A549 (cell line): ENCODE results near the gene GDF10.

Experiments
- CEBPB ChIP-seq, 2 experiments: fragments of >200 bp in 1 of 2; sonication (Bioruptor Twin) in 1 of 2; formaldehyde crosslinking in 1 of 2; IDR thresholded peaks; 2 replicates each; pipeline ENCODE4 v1.6.1; 2012 to 2016
- EP300 ChIP-seq, 2 experiments: fragments of >200 bp; sonication (Bioruptor Twin); formaldehyde crosslinking; IDR thresholded peaks; 2 replicates in 1 of 2; 3 replicates in 1 of 2; pipeline ENCODE4 v1.6.1; 2016 to 2017
- NFE2L2 ChIP-seq: fragments of 150-350 bp; conservative IDR thresholded peaks from 2 replicates; pipeline ENCODE4 v1.6.1; 2014; ENCODE audit warnings: low read length
- NR3C1 ChIP-seq: fragments of >200 bp; sonication (Bioruptor Twin); formaldehyde crosslinking; IDR thresholded peaks from 3 replicates; pipeline ENCODE4 v1.6.1; 2017
- POLR2A ChIP-seq: IDR thresholded peaks from 2 replicates; pipeline ENCODE4 v1.6.1; 2012; ENCODE audit warnings: mild to moderate bottlenecking, low read length
- RAD21 ChIP-seq, 2 experiments: fragments of >200 bp in 1 of 2; sonication (Bioruptor Twin) in 1 of 2; formaldehyde crosslinking in 1 of 2; IDR thresholded peaks in 1 of 2; conservative IDR thresholded peaks in 1 of 2; 2 replicates in 1 of 2; 3 replicates in 1 of 2; pipeline ENCODE4 v1.6.1; 2012 to 2018; ENCODE audit warnings: inconsistent platforms in 1 of 2
- RARB ChIP-seq: fragments of 250-450 bp; sonication (Bioruptor Pico); IDR thresholded peaks from 2 replicates; pipeline ENCODE4 v1.8.0; 2021; ENCODE audit warnings: mild to moderate bottlenecking, moderate library complexity
- SMC3 ChIP-seq: fragments of >200 bp; sonication (Bioruptor Twin); formaldehyde crosslinking; IDR thresholded peaks from 3 replicates; pipeline ENCODE4 v1.6.1; 2018; ENCODE audit warnings: inconsistent platforms
- TP53 ChIP-seq: fragments of 250-450 bp; sonication (Bioruptor Pico); IDR thresholded peaks from 2 replicates; pipeline ENCODE4 v1.5.0; 2021; ENCODE audit warnings: mild to moderate bottlenecking, moderate library complexity
- ZFP36 ChIP-seq: fragments of 450-650 bp; IDR thresholded peaks from 2 replicates; pipeline ENCODE4 v1.6.1; 2014; ENCODE audit warnings: borderline replicate concordance; ENCODE audit not compliant: partially characterized antibody
- TF ChIP-seq, protein P1 (sequence below): fragments of >200 bp; sonication (Bioruptor Twin); formaldehyde crosslinking; IDR thresholded peaks from 3 replicates; pipeline ENCODE4 v1.5.1; 2016

GRCh38 chr10:47349516-47349915, 49.5 kb downstream of the GDF10 start:
- no peak for TF ChIP-seq POLR2A
- TF ChIP-seq RAD21 (conservative IDR thresholded peaks at IDR 0.05 in 1 of 2, IDR thresholded peaks at IDR 0.05 in 1 of 2): no peak
- TF ChIP-seq NFE2L2: no peak
- TF ChIP-seq, protein P1, sequence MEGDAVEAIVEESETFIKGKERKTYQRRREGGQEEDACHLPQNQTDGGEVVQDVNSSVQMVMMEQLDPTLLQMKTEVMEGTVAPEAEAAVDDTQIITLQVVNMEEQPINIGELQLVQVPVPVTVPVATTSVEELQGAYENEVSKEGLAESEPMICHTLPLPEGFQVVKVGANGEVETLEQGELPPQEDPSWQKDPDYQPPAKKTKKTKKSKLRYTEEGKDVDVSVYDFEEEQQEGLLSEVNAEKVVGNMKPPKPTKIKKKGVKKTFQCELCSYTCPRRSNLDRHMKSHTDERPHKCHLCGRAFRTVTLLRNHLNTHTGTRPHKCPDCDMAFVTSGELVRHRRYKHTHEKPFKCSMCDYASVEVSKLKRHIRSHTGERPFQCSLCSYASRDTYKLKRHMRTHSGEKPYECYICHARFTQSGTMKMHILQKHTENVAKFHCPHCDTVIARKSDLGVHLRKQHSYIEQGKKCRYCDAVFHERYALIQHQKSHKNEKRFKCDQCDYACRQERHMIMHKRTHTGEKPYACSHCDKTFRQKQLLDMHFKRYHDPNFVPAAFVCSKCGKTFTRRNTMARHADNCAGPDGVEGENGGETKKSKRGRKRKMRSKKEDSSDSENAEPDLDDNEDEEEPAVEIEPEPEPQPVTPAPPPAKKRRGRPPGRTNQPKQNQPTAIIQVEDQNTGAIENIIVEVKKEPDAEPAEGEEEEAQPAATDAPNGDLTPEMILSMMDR: no peak
- no peak for TF ChIP-seq CEBPB (IDR thresholded peaks at IDR 0.05)
- TF ChIP-seq RARB (CRISPR knock-in tag): no peak
- TF ChIP-seq ZFP36: no peak
- no peak for TF ChIP-seq SMC3
- TF ChIP-seq EP300 (IDR thresholded peaks at IDR 0.05): no peak
- TF ChIP-seq TP53 (CRISPR knock-in tag): no peak
- no peak for TF ChIP-seq NR3C1
